GF-D8 (cell line): ENCODE measurements around the gene ZDHHC7.

Source experiments
- DNase-seq: peaks from one replicate; lab custom pipeline; 2025; lab: John Stamatoyannopoulos, UW

The ZDHHC7 gene

GRCh38 chr16:85018529-85019236 is 7.3 kb upstream of the ZDHHC7 start:
- no peak for DNase-seq

- DNase-seq = no peak
Measured at GRCh38 chr16:85017633-85018032, 6.3 kb upstream of the ZDHHC7 start.

GRCh38 chr16:85017151-85017550 is 5.8 kb upstream of the ZDHHC7 start:
- DNase-seq = peak; percentile 63

GRCh38 chr16:85015481-85016187 is 4.3 kb upstream of the ZDHHC7 start:
- no peak for DNase-seq

- no peak for DNase-seq
Measured at GRCh38 chr16:85014311-85014710, 3.0 kb upstream of the ZDHHC7 start.

- no peak for DNase-seq
Measured at GRCh38 chr16:85011846-85012284, 530 bp upstream of the ZDHHC7 start.

GRCh38 chr16:85010446-85010930 is 847 bp downstream of the ZDHHC7 start:
- DNase-seq = no peak

- no peak for DNase-seq
Measured at GRCh38 chr16:85008271-85008670, 3.1 kb downstream of the ZDHHC7 start.

- DNase-seq = no peak
Measured at GRCh38 chr16:85007496-85008214, 3.7 kb downstream of the ZDHHC7 start.

- no peak for DNase-seq
Measured at GRCh38 chr16:85006639-85007038, 4.7 kb downstream of the ZDHHC7 start.

GRCh38 chr16:85005285-85006069 is 5.9 kb downstream of the ZDHHC7 start:
- DNase-seq = no peak

- no peak for DNase-seq
Measured at GRCh38 chr16:85004587-85005205, 6.6 kb downstream of the ZDHHC7 start.

- DNase-seq = no peak
Measured at GRCh38 chr16:85003725-85004586, 7.4 kb downstream of the ZDHHC7 start.

- no peak for DNase-seq
Measured at GRCh38 chr16:85003076-85003475, 8.3 kb downstream of the ZDHHC7 start.

GRCh38 chr16:85002608-85003007 is 8.7 kb downstream of the ZDHHC7 start:
- no peak for DNase-seq

- DNase-seq = no peak
Measured at GRCh38 chr16:85002099-85002541, 9.2 kb downstream of the ZDHHC7 start.

GRCh38 chr16:84999857-85000480 is 11.4 kb downstream of the ZDHHC7 start:
- no peak for DNase-seq

- no peak for DNase-seq
Measured at GRCh38 chr16:84999200-84999599, 12.1 kb downstream of the ZDHHC7 start.

- DNase-seq = no peak
Measured at GRCh38 chr16:84996365-84996764, 15.0 kb downstream of the ZDHHC7 start.

GRCh38 chr16:84995663-84996062 is 15.7 kb downstream of the ZDHHC7 start:
- DNase-seq = no peak
